Peyer's patch (tissue), 4 donors: ENCODE data around the gene ASIC4. TPM values are rescaled to one million over a fixed set of nuclear protein-coding genes. Genes with fewer than 3 reads are reported as not detected.

Experiments used
- DNase-seq, 3 donors: peaks; one replicate each; pipeline ENCODE4 v3.0.0-alpha.2; 2017 to 2019
- H3K27ac ChIP-seq, 4 donors: fragments of 200-600 bp; sonication (generic); one replicate each; pipeline ENCODE4 v1.5.1; 2016 to 2019
- H3K27me3 ChIP-seq, 2 donors: fragments of 200-600 bp; sonication (generic); one replicate each; pipeline ENCODE4 v1.5.1; 2019
- H3K36me3 ChIP-seq, 3 donors: fragments of 200-600 bp; sonication (generic); one replicate each; pipeline ENCODE4 v1.5.1; 2016 to 2019
- H3K4me1 ChIP-seq, 4 donors: fragments of 200-600 bp; sonication (generic); one replicate each; pipeline ENCODE4 v1.5.1; 2016 to 2019
- H3K4me3 ChIP-seq, 4 donors: fragments of 200-600 bp; sonication (generic); 1 replicate in 3 of 4; 2 replicates in 1 of 4; pipeline ENCODE4 v1.5.1; 2016 to 2019; ENCODE audit warnings: mild to moderate bottlenecking in 1 of 4
- H3K9me3 ChIP-seq, 4 donors: fragments of 200-600 bp; sonication (generic); one replicate each; pipeline ENCODE4 v1.5.1; 2016 to 2019; ENCODE audit warnings: mild to moderate bottlenecking in 1 of 4
- CTCF ChIP-seq, 6 experiments: fragments of 450-650 bp in 4 of 6; fragments of 200-600 bp in 2 of 6; sonication (generic) in 1 of 6; IDR thresholded peaks; one replicate each; pipeline ENCODE4 v1.5.1; 2017 to 2019; ENCODE audit warnings: antibody characterized with exemption in 6 of 6, mild to moderate bottlenecking in 3 of 6, moderate library complexity in 1 of 6
- POLR2A ChIP-seq, 2 donors: fragments of 450-650 bp; IDR thresholded peaks; one replicate each; pipeline ENCODE4 v1.5.1; 2017; ENCODE audit warnings: antibody characterized with exemption in 2 of 2, mild to moderate bottlenecking in 2 of 2, moderate library complexity in 2 of 2
- total RNA-seq, 4 donors: library from RNA; depleted of rRNA; stranded (reverse); fragments of >200 nt; gene quantifications; one replicate each; pipeline ENCODE4 v1.1.0, GENCODE V29; 2016

ASIC4 gene
- total RNA-seq, 4 donors from 2014 or later, result 0.27 TPM; not detected in 3

- TF ChIP-seq CTCF (IDR thresholded peaks at IDR 0.05) (no peak), POLR2A (IDR thresholded peaks at IDR 0.05) (no peak)
- no peak for DNase-seq
- Histone ChIP-seq H3K27me3 (peaks cover 0 to 4% of the 10 kb centered on the region in 2 donors), H3K4me3 (no peak overlapping the region), H3K27ac (no peak overlapping the region), H3K36me3 (no peaks in the 10 kb centered on the region), H3K4me1 (no peaks in the 10 kb centered on the region), H3K9me3 (no peaks in the 10 kb centered on the region)
Measured at GRCh38 chr2:219477179-219477578, 37.1 kb upstream of the ASIC4 start.

DNA sequence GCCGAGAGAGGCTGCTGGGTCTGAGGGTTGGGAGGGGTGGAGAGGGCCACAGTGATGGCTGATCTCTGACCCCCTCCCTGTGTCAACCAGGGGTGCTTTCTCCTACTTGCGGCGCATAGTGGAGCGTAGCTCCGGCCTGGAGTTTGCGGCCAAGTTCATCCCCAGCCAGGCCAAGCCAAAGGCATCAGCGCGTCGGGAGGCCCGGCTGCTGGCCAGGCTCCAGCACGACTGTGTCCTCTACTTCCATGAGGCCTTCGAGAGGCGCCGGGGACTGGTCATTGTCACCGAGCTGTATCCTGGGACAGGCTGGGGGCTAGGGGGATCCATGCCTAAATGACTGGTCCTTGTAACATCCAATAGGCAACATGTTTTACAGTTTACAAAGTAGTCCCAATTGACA is 36.5 kb upstream of the ASIC4 start:
- no peak for DNase-seq
- no peaks in the 10 kb centered on the region for H3K9me3 ChIP-seq
- no peaks in the 10 kb centered on the region for H3K36me3 ChIP-seq
- H3K4me3 ChIP-seq, result no peak overlapping the region
- H3K27me3 ChIP-seq, result peaks cover 0 to 4% of the 10 kb centered on the region in 2 donors
- TF ChIP-seq POLR2A (IDR thresholded peaks at IDR 0.05), result no peak
- TF ChIP-seq CTCF (IDR thresholded peaks at IDR 0.05), result no peak
- H3K4me1 ChIP-seq, result no peaks in the 10 kb centered on the region
- H3K27ac ChIP-seq, result no peak overlapping the region

- peaks cover 0 to 6% of the 10 kb centered on the region in 2 donors for H3K27me3 ChIP-seq
- H3K27ac ChIP-seq, result no peak overlapping the region
- TF ChIP-seq CTCF (IDR thresholded peaks at IDR 0.05) (no peak), POLR2A (IDR thresholded peaks at IDR 0.05) (no peak)
- H3K4me1 ChIP-seq, result peaks cover 0 to 2% (median under 1%) of the 10 kb centered on the region in 4 donors
- no peaks in the 10 kb centered on the region for H3K36me3 ChIP-seq
- no peaks in the 10 kb centered on the region for H3K9me3 ChIP-seq
- no peak overlapping the region for H3K4me3 ChIP-seq
- DNase-seq, result no peak
Measured at GRCh38 chr2:219478916-219479315, 35.4 kb upstream of the ASIC4 start.

DNA sequence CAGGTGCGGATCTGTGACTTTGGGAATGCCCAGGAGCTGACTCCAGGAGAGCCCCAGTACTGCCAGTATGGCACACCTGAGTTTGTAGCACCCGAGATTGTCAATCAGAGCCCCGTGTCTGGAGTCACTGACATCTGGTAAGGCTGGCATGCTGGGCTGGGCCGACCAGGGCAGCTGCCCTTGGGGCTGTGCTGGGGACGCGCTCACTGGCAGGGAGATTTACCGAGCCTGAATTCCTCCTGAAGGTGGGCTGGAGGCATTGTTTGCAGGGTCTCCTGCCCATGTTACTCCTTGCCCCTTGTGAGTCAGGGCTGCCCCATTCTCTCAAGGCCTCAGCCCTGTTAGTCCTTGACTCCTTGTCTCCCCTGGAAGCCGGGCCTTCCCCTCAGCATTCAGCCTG is 34.3 kb upstream of the ASIC4 start:
- Histone ChIP-seq H3K4me3 (no peak overlapping the region), H3K9me3 (no peaks in the 10 kb centered on the region), H3K27ac (no peak overlapping the region), H3K36me3 (no peaks in the 10 kb centered on the region), H3K27me3 (peaks cover 0 to 17% of the 10 kb centered on the region in 2 donors), H3K4me1 (peaks cover 0 to 12% (median 9%) of the 10 kb centered on the region in 4 donors)
- no peak for DNase-seq
- TF ChIP-seq CTCF (IDR thresholded peaks at IDR 0.05) (no peak), POLR2A (IDR thresholded peaks at IDR 0.05) (no peak)

- no peak for DNase-seq
- Histone ChIP-seq H3K27me3 (peaks cover 0 to 23% of the 10 kb centered on the region in 2 donors), H3K36me3 (no peaks in the 10 kb centered on the region), H3K9me3 (no peaks in the 10 kb centered on the region), H3K4me1 (peaks cover 0 to 13% (median 9%) of the 10 kb centered on the region in 4 donors), H3K4me3 (no peak overlapping the region), H3K27ac (no peak overlapping the region)
- TF ChIP-seq CTCF (IDR thresholded peaks at IDR 0.05), result no peak
- TF ChIP-seq POLR2A (IDR thresholded peaks at IDR 0.05), result no peak
Measured at GRCh38 chr2:219482674-219483405, 31.4 kb upstream of the ASIC4 start.
